Measurements from ENCODE around the gene UPB1. TPM values are rescaled to one million over a fixed set of nuclear protein-coding genes. Genes with fewer than 3 reads are reported as not detected.

The UPB1 gene
- total RNA-seq, 1 donor from 2014 or later, result 1.3 TPM

GRCh38 chr22:24504540-24504939, 9.4 kb downstream of the UPB1 start:
- no peak for TF ChIP-seq CTCF (IDR thresholded peaks at IDR 0.05; ENCODE audit: unreplicated experiment)
- H3K27me3 Mint-ChIP-seq (ENCODE audit: low read depth), result peaks cover 13% of the 10 kb centered on the region
- no peak for DNase-seq (ENCODE audit: low spot score in 2 of 2, unreplicated experiment in 2 of 2)
- no peaks in the 10 kb centered on the region for H3K9me3 Mint-ChIP-seq
- no peaks in the 10 kb centered on the region for H3K36me3 Mint-ChIP-seq
- H3K4me1 Mint-ChIP-seq, result peaks cover 12% of the 10 kb centered on the region
- H3K27ac Mint-ChIP-seq, result no peak overlapping the region
- H3K4me3 Mint-ChIP-seq, result no peak overlapping the region

- no peaks in the 10 kb centered on the region for H3K9me3 Mint-ChIP-seq
- peaks cover 10% of the 10 kb centered on the region for H3K4me1 Mint-ChIP-seq
- TF ChIP-seq CTCF (IDR thresholded peaks at IDR 0.05; ENCODE audit: unreplicated experiment), result no peak
- no peak for DNase-seq (ENCODE audit: low spot score in 2 of 2, unreplicated experiment in 2 of 2)
- no peak overlapping the region for H3K27ac Mint-ChIP-seq
- no peak overlapping the region for H3K4me3 Mint-ChIP-seq
- H3K27me3 Mint-ChIP-seq (ENCODE audit: low read depth), result peaks cover 13% of the 10 kb centered on the region
- no peaks in the 10 kb centered on the region for H3K36me3 Mint-ChIP-seq
Measured at GRCh38 chr22:24504956-24505736, 10.0 kb downstream of the UPB1 start.

GRCh38 chr22:24506802-24507438, 11.8 kb downstream of the UPB1 start:
- Mint-ChIP-seq H3K4me1 (peaks cover 14% of the 10 kb centered on the region), H3K36me3 (no peaks in the 10 kb centered on the region), H3K9me3 (no peaks in the 10 kb centered on the region), H3K27me3 (ENCODE audit: low read depth) (peaks cover 14% of the 10 kb centered on the region), H3K4me3 (no peak overlapping the region), H3K27ac (no peak overlapping the region)
- TF ChIP-seq CTCF (IDR thresholded peaks at IDR 0.05; ENCODE audit: unreplicated experiment), result no peak
- DNase-seq (ENCODE audit: low spot score in 2 of 2, unreplicated experiment in 2 of 2), result no peak

GRCh38 chr22:24507716-24508115, 12.6 kb downstream of the UPB1 start:
- DNase-seq (ENCODE audit: low spot score in 2 of 2, unreplicated experiment in 2 of 2), result no peak
- Mint-ChIP-seq H3K9me3 (no peaks in the 10 kb centered on the region), H3K36me3 (no peaks in the 10 kb centered on the region), H3K27me3 (ENCODE audit: low read depth) (peaks cover 16% of the 10 kb centered on the region), H3K4me3 (no peak overlapping the region), H3K27ac (no peak overlapping the region), H3K4me1 (peaks cover 16% of the 10 kb centered on the region)
- no peak for TF ChIP-seq CTCF (IDR thresholded peaks at IDR 0.05; ENCODE audit: unreplicated experiment)

GRCh38 chr22:24510637-24511625, 15.8 kb downstream of the UPB1 start:
- no peak overlapping the region for H3K27ac Mint-ChIP-seq
- no peaks in the 10 kb centered on the region for H3K36me3 Mint-ChIP-seq
- H3K9me3 Mint-ChIP-seq, result no peaks in the 10 kb centered on the region
- no peak for TF ChIP-seq CTCF (IDR thresholded peaks at IDR 0.05; ENCODE audit: unreplicated experiment)
- H3K27me3 Mint-ChIP-seq (ENCODE audit: low read depth), result peaks cover 16% of the 10 kb centered on the region
- no peak overlapping the region for H3K4me3 Mint-ChIP-seq
- H3K4me1 Mint-ChIP-seq, result peaks cover 16% of the 10 kb centered on the region
- DNase-seq (ENCODE audit: low spot score in 2 of 2, unreplicated experiment in 2 of 2), result no peak

Data from mesothelial cell of epicardium (in vitro differentiated cells).